AG04449 (cell line): ENCODE measurements around the gene CNOT6.

Experiments used
- CTCF ChIA-PET: fragments of 350-600 bp; formaldehyde crosslinking; extraction: SDS; loops from one replicate; lab custom pipeline; 2021; ENCODE audit warnings: antibody characterized with exemption; lab: Yijun Ruan, JAX
- POLR2A ChIA-PET: fragments of 400-600, 350-600 bp; formaldehyde crosslinking; extraction: SDS; loops from one replicate; lab custom pipeline; 2020; ENCODE audit warnings: antibody characterized with exemption, inconsistent platforms; lab: Yijun Ruan, JAX
- DNase-seq: peaks from one replicate; pipeline ENCODE4 v3.0.0-alpha.2; 2010; ENCODE audit warnings: low read depth, low spot score
- H3K4me3 ChIP-seq: 2 replicates; pipeline ENCODE4 v1.5.1; 2011; ENCODE audit warnings: low read depth, mild to moderate bottlenecking, control low read depth, low read length
- TF ChIP-seq, protein P1 (sequence below): IDR thresholded peaks from one replicate; pipeline ENCODE4 v1.5.1; 2011; ENCODE audit warnings: mild to moderate bottlenecking, moderate library complexity, low read length, control low read depth, inconsistent platforms; ENCODE audit not compliant: insufficient read depth; ENCODE audit errors: missing control alignments

The CNOT6 gene

DNA sequence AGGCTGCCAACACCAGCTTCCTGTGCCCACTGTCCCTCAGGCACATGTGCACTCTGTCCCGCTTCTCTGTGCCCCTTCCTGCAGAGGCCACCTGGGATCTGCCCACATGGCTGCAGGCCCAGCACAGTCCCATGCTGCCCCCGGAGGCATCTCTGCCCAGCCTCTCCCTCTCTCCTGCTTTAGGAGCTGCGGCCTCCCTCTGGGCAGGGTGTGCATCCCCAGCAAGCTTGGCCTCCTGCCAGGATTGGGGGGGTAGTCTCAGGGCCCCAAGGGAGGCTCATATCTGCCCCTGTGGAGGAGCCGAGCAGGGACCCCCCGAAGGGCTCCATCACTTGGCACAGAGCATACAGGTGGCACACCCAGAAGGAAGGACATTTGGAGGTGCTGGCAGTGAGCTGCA is 130.4 kb downstream of the CNOT6 start:
- TF ChIP-seq, protein P1, sequence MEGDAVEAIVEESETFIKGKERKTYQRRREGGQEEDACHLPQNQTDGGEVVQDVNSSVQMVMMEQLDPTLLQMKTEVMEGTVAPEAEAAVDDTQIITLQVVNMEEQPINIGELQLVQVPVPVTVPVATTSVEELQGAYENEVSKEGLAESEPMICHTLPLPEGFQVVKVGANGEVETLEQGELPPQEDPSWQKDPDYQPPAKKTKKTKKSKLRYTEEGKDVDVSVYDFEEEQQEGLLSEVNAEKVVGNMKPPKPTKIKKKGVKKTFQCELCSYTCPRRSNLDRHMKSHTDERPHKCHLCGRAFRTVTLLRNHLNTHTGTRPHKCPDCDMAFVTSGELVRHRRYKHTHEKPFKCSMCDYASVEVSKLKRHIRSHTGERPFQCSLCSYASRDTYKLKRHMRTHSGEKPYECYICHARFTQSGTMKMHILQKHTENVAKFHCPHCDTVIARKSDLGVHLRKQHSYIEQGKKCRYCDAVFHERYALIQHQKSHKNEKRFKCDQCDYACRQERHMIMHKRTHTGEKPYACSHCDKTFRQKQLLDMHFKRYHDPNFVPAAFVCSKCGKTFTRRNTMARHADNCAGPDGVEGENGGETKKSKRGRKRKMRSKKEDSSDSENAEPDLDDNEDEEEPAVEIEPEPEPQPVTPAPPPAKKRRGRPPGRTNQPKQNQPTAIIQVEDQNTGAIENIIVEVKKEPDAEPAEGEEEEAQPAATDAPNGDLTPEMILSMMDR, result no peak
- H3K4me3 ChIP-seq, result no peak overlapping the region
- CTCF ChIA-PET, result no interaction called here
- POLR2A ChIA-PET, result interaction anchor here (0.7 kb wide), 1 partner anchor 11 kb away, joined by 3 read pairs; no protein-coding TSS in a partner anchor
- DNase-seq, result no peak

DNA sequence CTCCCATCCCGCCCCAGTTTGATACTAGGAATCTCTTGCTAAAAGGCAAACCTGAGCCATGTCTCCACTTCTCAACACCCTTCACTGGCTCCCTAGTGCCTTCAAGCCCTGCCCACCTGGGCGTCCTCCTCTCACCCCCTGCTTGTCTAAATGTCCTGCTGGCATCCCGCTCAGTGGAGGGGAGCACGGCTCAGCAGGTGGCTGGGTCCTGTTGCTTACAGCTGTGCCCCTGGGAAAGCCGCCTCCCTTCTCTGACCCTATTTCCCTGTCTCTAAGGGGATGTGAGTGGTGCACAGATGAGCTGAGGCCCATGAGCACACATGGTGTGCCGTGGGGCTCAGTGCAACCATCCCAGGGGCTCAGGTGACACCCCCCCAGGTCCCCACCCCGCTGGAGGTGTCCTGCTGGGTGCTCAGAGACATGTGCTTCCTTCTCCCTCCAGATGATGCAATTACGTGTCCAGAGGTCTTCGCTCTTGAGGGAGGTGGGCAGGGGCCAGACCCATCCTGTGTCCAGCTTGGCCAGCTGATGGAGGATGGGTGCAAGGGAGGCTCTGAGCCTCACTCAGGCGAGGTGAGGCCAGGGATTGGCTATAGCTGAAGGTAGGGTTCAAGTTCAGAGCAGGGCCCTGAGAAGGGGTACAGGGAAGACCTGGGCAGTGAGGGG is 131.1 kb downstream of the CNOT6 start:
- POLR2A ChIA-PET, result interaction anchor here (0.7 kb wide), 1 partner anchor 12 kb away, joined by 3 read pairs; no protein-coding TSS in a partner anchor
- H3K4me3 ChIP-seq, result no peak overlapping the region
- TF ChIP-seq, protein P1, result no peak
- CTCF ChIA-PET, result no interaction called here
- DNase-seq, result no peak

DNA sequence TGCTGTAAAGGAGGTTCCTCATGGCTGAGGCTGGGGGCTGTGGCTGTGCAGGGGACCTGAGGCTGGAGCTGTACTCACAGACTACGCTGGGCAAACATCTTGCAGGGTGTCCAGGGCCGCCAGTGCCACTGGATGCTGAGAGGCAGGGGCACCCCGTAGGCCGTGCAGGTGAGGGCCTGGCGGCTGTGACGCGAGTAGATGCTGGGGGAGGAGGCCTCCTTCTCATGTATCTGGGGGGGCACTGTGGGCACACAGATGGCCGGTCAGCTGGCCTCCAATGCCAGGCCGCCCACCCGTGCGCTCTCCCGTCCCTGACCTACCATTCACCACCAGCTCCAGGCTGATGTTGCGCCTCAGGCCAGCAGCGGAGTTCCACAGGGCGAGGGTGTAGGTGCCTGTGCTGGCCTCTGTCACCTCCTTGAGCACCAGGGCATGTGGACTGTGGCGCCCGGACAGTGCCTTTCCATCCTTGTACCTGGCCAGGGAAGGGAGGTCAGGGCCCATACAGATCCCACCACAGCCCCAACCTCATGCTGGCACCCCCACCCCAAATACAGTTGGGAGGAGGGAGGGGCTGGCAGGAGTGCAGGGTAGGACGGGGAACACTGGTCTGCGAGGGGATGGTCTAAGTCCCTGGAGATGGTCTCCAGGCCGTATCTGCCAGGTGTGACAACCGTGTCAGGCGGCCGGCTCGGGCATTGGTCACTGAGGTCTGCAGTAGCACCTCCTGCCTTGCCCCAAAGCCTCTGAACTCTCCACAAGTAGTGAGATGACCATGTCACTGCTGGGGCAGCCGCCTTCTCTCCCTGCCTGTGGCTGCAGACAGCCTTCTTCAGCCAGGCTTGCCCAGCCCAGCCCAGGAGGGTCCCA is 131.8 kb downstream of the CNOT6 start:
- TF ChIP-seq, protein P1, result no peak
- ChIA-PET POLR2A (no interaction called here), CTCF (interaction anchor here (1.1 kb wide), 1 partner anchor 20 kb away, joined by 3 read pairs; no protein-coding TSS in a partner anchor)
- H3K4me3 ChIP-seq, result no peak overlapping the region
- DNase-seq, result no peak

DNA sequence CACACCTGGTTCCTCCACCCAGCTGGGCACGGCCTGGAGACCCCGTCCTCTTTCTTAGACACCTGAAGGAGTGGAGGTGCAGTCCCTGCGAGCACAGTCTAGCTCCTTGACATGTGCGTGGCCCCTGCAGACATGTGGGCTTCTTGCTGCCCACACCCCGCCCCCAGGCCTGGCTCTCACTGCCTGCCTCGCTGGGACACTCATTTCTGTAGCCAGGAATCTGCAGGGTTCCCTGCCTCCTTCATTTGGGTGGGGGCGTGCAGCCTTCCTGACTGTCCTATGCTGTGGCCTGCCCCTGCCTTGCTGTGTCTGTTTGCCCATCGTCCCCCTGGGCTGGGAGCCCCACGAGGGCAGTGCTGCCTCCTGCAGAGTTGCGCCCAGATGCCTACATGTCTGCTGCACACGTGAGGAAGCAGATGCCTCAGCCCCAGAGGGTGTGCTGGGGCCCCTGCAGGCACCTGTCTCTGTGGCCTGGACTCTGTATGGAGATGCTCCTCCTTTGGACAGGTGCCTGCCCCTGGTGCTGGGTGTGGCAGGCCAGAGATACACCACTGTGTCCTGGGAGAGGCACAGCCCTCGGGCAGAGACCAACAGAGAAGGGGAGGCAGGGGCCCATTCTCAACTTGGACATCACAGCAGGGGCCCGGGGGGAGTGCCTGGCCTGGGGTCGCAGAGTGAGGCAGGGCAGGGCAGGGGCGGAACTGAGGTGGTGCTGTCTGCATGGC is 132.6 kb downstream of the CNOT6 start:
- H3K4me3 ChIP-seq, result no peak overlapping the region
- DNase-seq, result no peak
- CTCF ChIA-PET, result interaction anchor here (1.1 kb wide), 1 partner anchor 21 kb away, joined by 3 read pairs; no protein-coding TSS in a partner anchor
- TF ChIP-seq, protein P1, result no peak
- POLR2A ChIA-PET, result no interaction called here

DNA sequence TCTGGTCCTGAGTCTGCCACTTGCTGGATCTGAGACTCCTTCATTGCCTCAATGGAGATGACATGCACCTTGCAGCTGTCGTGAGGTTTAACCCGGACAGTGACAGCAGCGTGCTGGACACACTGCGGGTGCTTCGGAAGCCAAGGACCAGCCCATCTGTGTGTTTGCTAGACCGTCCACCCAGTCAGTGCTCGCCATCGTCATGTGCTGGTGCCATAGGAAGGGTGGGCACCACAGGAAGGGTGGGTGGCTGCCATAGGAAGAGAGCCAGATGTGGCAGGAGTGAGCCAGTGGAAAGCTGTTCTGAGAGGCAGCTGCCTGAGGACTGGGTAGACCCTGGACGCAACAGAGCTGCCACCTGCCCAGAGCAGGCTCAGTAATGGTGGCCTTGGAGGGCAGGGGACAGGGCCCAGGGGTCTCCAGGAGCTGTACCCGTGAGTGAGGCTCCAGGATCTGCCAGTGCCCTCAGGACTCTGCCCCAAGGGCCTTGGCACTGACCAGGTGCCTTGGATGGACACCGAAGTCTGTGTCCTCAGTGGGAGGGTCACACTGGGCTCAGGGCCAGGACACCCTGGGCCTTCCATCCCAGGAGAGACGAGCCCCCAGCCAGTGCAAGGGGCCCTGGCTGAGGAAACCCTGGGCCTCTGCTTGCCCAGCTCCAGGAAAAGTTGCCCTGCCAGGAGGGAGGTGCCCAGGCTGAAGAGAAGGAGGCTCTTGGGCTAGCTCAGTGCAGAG is 133.4 kb downstream of the CNOT6 start:
- POLR2A ChIA-PET, result no interaction called here
- TF ChIP-seq, protein P1, result no peak
- no peak for DNase-seq
- no peak overlapping the region for H3K4me3 ChIP-seq
- CTCF ChIA-PET, result no interaction called here
